ENCODE data around the gene GALP. TPM values are rescaled to one million over a fixed set of nuclear protein-coding genes. Genes with fewer than 3 reads are reported as not detected.
"Not testable (repeated sequence)": the region's sequence is repeated elsewhere in the genome, so short reads cannot be mapped to it uniquely, and the experiment has no call there.

Gene GALP
- total RNA-seq, 1 experiment from 2014 or later = not detected

- no peak for DNase-seq (ENCODE audit: low spot score)
These were observed 15.3 kb downstream of the GALP start for GRCh38 chr19:56191115-56191514.

GRCh38 chr19:56191711-56192110 is 15.9 kb downstream of the GALP start:
- no peak for DNase-seq (ENCODE audit: low spot score)

- DNase-seq (ENCODE audit: low spot score) = no peak
These were observed 18.3 kb downstream of the GALP start for GRCh38 chr19:56193981-56194640.

GRCh38 chr19:56197646-56198045 is 21.8 kb downstream of the GALP start, which contains the start of gene ZSCAN5B:
Gene ZSCAN5B (minus strand): TSS chr19:56197783. CDS start chr19:56193052, 4,731 bp downstream.
- DNase-seq (ENCODE audit: low spot score) = not testable (repeated sequence)

- no peak for DNase-seq (ENCODE audit: low spot score)
These were observed 23.9 kb downstream of the GALP start for GRCh38 chr19:56199687-56200086.

GRCh38 chr19:56201973-56202372 is 26.2 kb downstream of the GALP start, which contains the start of gene ZSCAN5C:
Gene ZSCAN5C (plus strand): TSS chr19:56202273. CDS start chr19:56205914, 3,641 bp downstream.
- no peak for DNase-seq (ENCODE audit: low spot score)

- DNase-seq (ENCODE audit: low spot score) = not testable (repeated sequence)
These were observed 31.8 kb downstream of the GALP start for GRCh38 chr19:56207581-56207980.

GRCh38 chr19:56209091-56209490 is 33.3 kb downstream of the GALP start:
- DNase-seq (ENCODE audit: low spot score) = no peak

- DNase-seq (ENCODE audit: low spot score) = not testable (repeated sequence)
These were observed 34.2 kb downstream of the GALP start for GRCh38 chr19:56210036-56210435.

- peak; percentile 12 for DNase-seq (ENCODE audit: low spot score)
These were observed 35.9 kb downstream of the GALP start for GRCh38 chr19:56211718-56212117.

GRCh38 chr19:56217039-56217949 is 41.5 kb downstream of the GALP start:
- no peak for DNase-seq (ENCODE audit: low spot score)

- no peak for DNase-seq (ENCODE audit: low spot score)
These were observed 43.2 kb downstream of the GALP start for GRCh38 chr19:56218961-56219360.

GRCh38 chr19:56221442-56221841 is 45.6 kb downstream of the GALP start:
- peak; percentile 50 for DNase-seq (ENCODE audit: low spot score)

- DNase-seq (ENCODE audit: low spot score) = no peak
These were observed 46.0 kb downstream of the GALP start for GRCh38 chr19:56221851-56222250.

- DNase-seq (ENCODE audit: low spot score) = no peak
These were observed 47.1 kb downstream of the GALP start for GRCh38 chr19:56222901-56223300.

- no peak for DNase-seq (ENCODE audit: low spot score)
These were observed 47.7 kb downstream of the GALP start for GRCh38 chr19:56223481-56223880.

Small RNA genes within 50 kb of the gene (small RNA-seq; reads per million reads assigned to genes)
- gene AC024580.2 = not detected

Other genes starting within 250 kb of the GALP start
- not detected in 2 replicates for gene NLRP13, start 243.7 kb upstream of the GALP start, total RNA-seq (2014; rRNA removed; shearing (Covaris generic))
- not detected in 2 replicates for gene NLRP8, start 228.2 kb upstream of the GALP start, total RNA-seq (2014; rRNA removed; shearing (Covaris generic))
- not detected in 2 replicates for gene NLRP5, start 189.2 kb upstream of the GALP start, total RNA-seq (2014; rRNA removed; shearing (Covaris generic))
- 186 and 208 TPM in 2 replicates for gene ZNF787, start 54.7 kb upstream of the GALP start, total RNA-seq (2014; rRNA removed; shearing (Covaris generic))
- gene ZNF444, start 34.7 kb upstream of the GALP start, total RNA-seq (2014; rRNA removed; shearing (Covaris generic)) = 73.7 and 112 TPM in 2 replicates
- not detected in 2 replicates for gene ZSCAN5B, start 21.8 kb downstream of the GALP start, total RNA-seq (2014; rRNA removed; shearing (Covaris generic))
- gene ZSCAN5C, start 26.3 kb downstream of the GALP start, total RNA-seq (2014; rRNA removed; shearing (Covaris generic)) = not detected in 2 replicates
- gene EDDM13, start 96.7 kb downstream of the GALP start, total RNA-seq (2014; rRNA removed; shearing (Covaris generic)) = not detected in 2 replicates
- 11.0 and 14.2 TPM in 2 replicates for gene ZSCAN5A, start 138.8 kb downstream of the GALP start, total RNA-seq (2014; rRNA removed; shearing (Covaris generic))
- not detected in 2 replicates for gene ZNF582, start 217.5 kb downstream of the GALP start, total RNA-seq (2014; rRNA removed; shearing (Covaris generic))
- not detected in 2 replicates for gene ZNF583, start 228.3 kb downstream of the GALP start, total RNA-seq (2014; rRNA removed; shearing (Covaris generic))

Data from HT-29 (cell line).